ENCODE data around the gene STK32B.

STK32B gene

GRCh38 chr4:5524446-5525299, 473.4 kb downstream of the STK32B start:
- DNase-seq (ENCODE audit: low spot score), result peak; percentile 10

GRCh38 chr4:5526080-5526846, 475.0 kb downstream of the STK32B start:
- DNase-seq (ENCODE audit: low spot score), result no peak

- DNase-seq (ENCODE audit: low spot score), result no peak
Observed at GRCh38 chr4:5527211-5527610, 475.9 kb downstream of the STK32B start.

- no peak for DNase-seq (ENCODE audit: low spot score)
Observed at GRCh38 chr4:5528031-5528436, 476.8 kb downstream of the STK32B start.

GRCh38 chr4:5532100-5532499, 480.8 kb downstream of the STK32B start:
- DNase-seq (ENCODE audit: low spot score), result no peak

GRCh38 chr4:5539584-5539983, 488.3 kb downstream of the STK32B start:
- no peak for DNase-seq (ENCODE audit: low spot score)

GRCh38 chr4:5541169-5541568, 489.9 kb downstream of the STK32B start:
- DNase-seq (ENCODE audit: low spot score), result no peak

GRCh38 chr4:5543681-5544080, 492.4 kb downstream of the STK32B start:
- DNase-seq (ENCODE audit: low spot score), result no peak

- no peak for DNase-seq (ENCODE audit: low spot score)
Observed at GRCh38 chr4:5544762-5545161, 493.5 kb downstream of the STK32B start.

- DNase-seq (ENCODE audit: low spot score), result no peak
Observed at GRCh38 chr4:5545271-5545670, 494.0 kb downstream of the STK32B start.

- no peak for DNase-seq (ENCODE audit: low spot score)
Observed at GRCh38 chr4:5547651-5548249, 496.5 kb downstream of the STK32B start.

Measured in globus pallidus (tissue), 1 donor.